ENCODE measurements around the gene CCDC82.

DNA sequence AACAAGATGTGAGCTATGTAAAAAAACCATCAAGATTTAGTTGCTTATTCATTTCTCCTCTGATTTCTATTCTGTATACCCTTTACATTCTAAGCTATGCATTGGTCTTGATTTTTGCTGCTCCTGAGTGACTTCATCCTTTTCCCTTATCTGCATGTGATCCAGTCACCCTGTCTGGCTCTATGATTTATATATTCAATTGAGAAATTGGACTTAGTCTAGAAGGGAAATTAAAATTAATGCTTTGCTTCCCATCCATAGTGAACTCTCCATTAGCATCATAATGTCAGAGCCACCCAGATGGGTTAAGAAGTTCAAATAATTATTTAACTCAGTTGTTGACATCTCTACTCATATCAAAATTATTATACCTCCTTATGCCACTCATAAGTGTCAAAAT lies 5.1 kb upstream of the CCDC82 start:
- TF ChIP-seq, protein P1, sequence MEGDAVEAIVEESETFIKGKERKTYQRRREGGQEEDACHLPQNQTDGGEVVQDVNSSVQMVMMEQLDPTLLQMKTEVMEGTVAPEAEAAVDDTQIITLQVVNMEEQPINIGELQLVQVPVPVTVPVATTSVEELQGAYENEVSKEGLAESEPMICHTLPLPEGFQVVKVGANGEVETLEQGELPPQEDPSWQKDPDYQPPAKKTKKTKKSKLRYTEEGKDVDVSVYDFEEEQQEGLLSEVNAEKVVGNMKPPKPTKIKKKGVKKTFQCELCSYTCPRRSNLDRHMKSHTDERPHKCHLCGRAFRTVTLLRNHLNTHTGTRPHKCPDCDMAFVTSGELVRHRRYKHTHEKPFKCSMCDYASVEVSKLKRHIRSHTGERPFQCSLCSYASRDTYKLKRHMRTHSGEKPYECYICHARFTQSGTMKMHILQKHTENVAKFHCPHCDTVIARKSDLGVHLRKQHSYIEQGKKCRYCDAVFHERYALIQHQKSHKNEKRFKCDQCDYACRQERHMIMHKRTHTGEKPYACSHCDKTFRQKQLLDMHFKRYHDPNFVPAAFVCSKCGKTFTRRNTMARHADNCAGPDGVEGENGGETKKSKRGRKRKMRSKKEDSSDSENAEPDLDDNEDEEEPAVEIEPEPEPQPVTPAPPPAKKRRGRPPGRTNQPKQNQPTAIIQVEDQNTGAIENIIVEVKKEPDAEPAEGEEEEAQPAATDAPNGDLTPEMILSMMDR (IDR thresholded peaks at IDR 0.05), result no peak
- TF ChIP-seq ZFX (IDR thresholded peaks at IDR 0.05; ENCODE audit: borderline replicate concordance), result no peak
